A673 (cell line): ENCODE results near the gene CPED1. TPM values are rescaled to one million over a fixed set of nuclear protein-coding genes. Genes with fewer than 3 reads are reported as not detected.

Experiments used
- BruUV-seq: library from RNA; stranded (reverse); fragments of 400-500 nt; replicated peaks from 2 replicates; lab custom pipeline; 2021; lab: Mats Ljungman, UMichigan
- CTCF ChIA-PET: fragments of 300-600 bp; sonication (Branson Sonifier 250); formaldehyde crosslinking; loops from one replicate; lab custom pipeline; 2022; ENCODE audit warnings: antibody characterized with exemption; lab: Charles Lee
- POLR2A ChIA-PET: fragments of 300-600 bp; sonication (Branson Sonifier 250); formaldehyde crosslinking; loops from one replicate; lab custom pipeline; 2022; ENCODE audit warnings: antibody characterized with exemption; ENCODE audit not compliant: low non-redundant PET; lab: Charles Lee
- DNase-seq: peaks from one replicate; pipeline ENCODE4 v3.0.0-alpha.2; 2015; ENCODE audit warnings: low spot score
- H3K27ac ChIP-seq: fragments of 200-600 bp; sonication (generic); 2 replicates; pipeline ENCODE4 v1.5.1; 2016; ENCODE audit warnings: mixed run types, low read depth, mild to moderate bottlenecking, mixed read lengths, antibody characterized with exemption, low read length; ENCODE audit not compliant: poor library complexity, severe bottlenecking
- H3K27me3 ChIP-seq: fragments of 200-600 bp; sonication (generic); replicated peaks from 2 replicates; pipeline ENCODE4 v1.6.1; 2017; ENCODE audit warnings: mixed run types, low read depth, mild to moderate bottlenecking, mixed read lengths, antibody characterized with exemption, low read length; ENCODE audit not compliant: insufficient read depth, poor library complexity
- H3K36me3 ChIP-seq: fragments of 200-600 bp; sonication (generic); 2 replicates; pipeline ENCODE4 v1.6.1; 2016; ENCODE audit warnings: mixed run types, mild to moderate bottlenecking, mixed read lengths, antibody characterized with exemption, low read length; ENCODE audit not compliant: insufficient read depth, poor library complexity, severe bottlenecking
- H3K4me1 ChIP-seq: fragments of 200-600 bp; sonication (generic); 2 replicates; pipeline ENCODE4 v1.6.1; 2017; ENCODE audit warnings: mixed run types, mild to moderate bottlenecking, mixed read lengths, antibody characterized with exemption, low read length; ENCODE audit not compliant: insufficient read depth, poor library complexity, severe bottlenecking
- H3K4me3 ChIP-seq: fragments of 200-600 bp; sonication (generic); 2 replicates; pipeline ENCODE4 v1.5.1; 2016; ENCODE audit warnings: low read depth, mixed run types, mild to moderate bottlenecking, mixed read lengths, low read length; ENCODE audit not compliant: poor library complexity, severe bottlenecking
- H3K9me3 ChIP-seq: fragments of 200-600 bp; sonication (generic); 2 replicates; pipeline ENCODE4 v1.6.1; 2016; ENCODE audit warnings: mixed run types, low read depth, mild to moderate bottlenecking, mixed read lengths, antibody characterized with exemption, low read length; ENCODE audit not compliant: poor library complexity, severe bottlenecking
- CTCF ChIP-seq: fragments of 300-800, 200-600 bp; sonication (generic); conservative IDR thresholded peaks from 2 replicates; pipeline ENCODE4 v1.5.1; 2017; ENCODE audit warnings: low read depth, mild to moderate bottlenecking, antibody characterized with exemption, low read length, moderate library complexity, mixed read lengths
- EZH2 ChIP-seq: fragments of 200-600 bp; sonication (generic); IDR thresholded peaks from 2 replicates; pipeline ENCODE4 v1.6.1; 2017; ENCODE audit warnings: borderline replicate concordance, low read depth, mild to moderate bottlenecking, mixed read lengths, antibody characterized with exemption, low read length; ENCODE audit not compliant: poor library complexity, severe bottlenecking
- intact Hi-C: fragments of 100-400 bp; cut with micrococcal nuclease; formaldehyde crosslinking; loops from one replicate; pipeline ENCODE4 v1.10.0; 2022; ENCODE audit not compliant: unreplicated experiment
- total RNA-seq: library from RNA; stranded (reverse); gene quantifications from 2 replicates; pipeline ENCODE4 v1.2.3, GENCODE V29; 2021

CPED1 gene
- total RNA-seq, 1 experiment from 2014 or later = 0.15 TPM

- Histone ChIP-seq H3K27ac (no peak overlapping the region), H3K27me3 (no peaks in the 10 kb centered on the region), H3K9me3 (no peaks in the 10 kb centered on the region), H3K36me3 (no peaks in the 10 kb centered on the region), H3K4me1 (no peaks in the 10 kb centered on the region), H3K4me3 (no peak overlapping the region)
- ChIA-PET CTCF (no interaction called here), POLR2A (no interaction called here)
- no peak for TF ChIP-seq CTCF
- no peak for TF ChIP-seq EZH2
- BruUV-seq = no TSS peak
- intact Hi-C loops = no loop called here
- DNase-seq = no peak
Measured at GRCh38 chr7:121069346-121070100, 81.0 kb downstream of the CPED1 start.

GRCh38 chr7:121071132-121071531 lies 82.6 kb downstream of the CPED1 start:
- TF ChIP-seq CTCF (no peak), EZH2 (no peak)
- DNase-seq = no peak
- Histone ChIP-seq H3K4me3 (no peak overlapping the region), H3K27ac (no peak overlapping the region), H3K36me3 (no peaks in the 10 kb centered on the region), H3K9me3 (no peaks in the 10 kb centered on the region), H3K4me1 (no peaks in the 10 kb centered on the region), H3K27me3 (no peaks in the 10 kb centered on the region)
- no TSS peak for BruUV-seq
- intact Hi-C loops = no loop called here
- ChIA-PET CTCF (no interaction called here), POLR2A (no interaction called here)

GRCh38 chr7:121071662-121072061 lies 83.2 kb downstream of the CPED1 start:
- no peaks in the 10 kb centered on the region for H3K27me3 ChIP-seq
- intact Hi-C loops = no loop called here
- CTCF ChIA-PET = no interaction called here
- H3K36me3 ChIP-seq = no peaks in the 10 kb centered on the region
- H3K4me3 ChIP-seq = no peak overlapping the region
- no peak overlapping the region for H3K27ac ChIP-seq
- no peaks in the 10 kb centered on the region for H3K4me1 ChIP-seq
- no peak for DNase-seq
- no peaks in the 10 kb centered on the region for H3K9me3 ChIP-seq
- TF ChIP-seq CTCF (no peak), EZH2 (no peak)
- POLR2A ChIA-PET = no interaction called here
- BruUV-seq = no TSS peak
